ENCODE measurements around the gene ACTN1. TPM values are rescaled to one million over a fixed set of nuclear protein-coding genes. Genes with fewer than 3 reads are reported as not detected.

Gene ACTN1
- polyA plus RNA-seq, 3 donors = 41.4 to 75.0 (median 69.4) TPM

- peaks cover 63% of the 10 kb centered on the region for H4K20me1 ChIP-seq (ENCODE audit: insufficient read depth, low read length)
Observed at GRCh38 chr14:68976160-68977067, 2.7 kb downstream of the ACTN1 start.

More at GRCh38 chr14:68976160-68977067, 2.7 kb downstream of the ACTN1 start:
- Histone ChIP-seq H3K79me2 (ENCODE audit: insufficient read depth, low read length) (peaks cover 76% of the 10 kb centered on the region), H3K27ac (ENCODE audit: low read depth in 1 of 2, low read length in 2 of 2) (peak overlapping the region; percentile 35 to 85), H3K4me2 (replicated peaks; ENCODE audit: extremely low read depth, low read length, poor library complexity, severe bottlenecking) (peak overlapping the region; percentile 98), H3K9me3 (replicated peaks in 1 of 2; ENCODE audit: control insufficient read depth in 1 of 2, insufficient read depth in 1 of 2, low read length in 2 of 2) (peaks cover 9 to 12% of the 10 kb centered on the region in 2 donors), H3K4me3 (replicated peaks in 1 of 3; ENCODE audit: low read depth in 2 of 3, low read length in 3 of 3) (peak overlapping the region in 1 of 3 experiments; percentile 96), H3K27me3 (ENCODE audit: control insufficient read depth in 2 of 2, insufficient read depth in 2 of 2, low read length in 2 of 2) (no peaks in the 10 kb centered on the region), H3K36me3 (replicated peaks in 1 of 2; ENCODE audit: control insufficient read depth in 1 of 2, insufficient read depth in 2 of 2, low read length in 2 of 2) (peaks cover 21 to 35% of the 10 kb centered on the region in 2 donors), H2AFZ (ENCODE audit: insufficient read depth, low read depth, low read length, poor library complexity, severe bottlenecking) (no peak overlapping the region), H3K9ac (ENCODE audit: insufficient read depth, low read length, poor library complexity, severe bottlenecking) (no peak overlapping the region), H3K4me1 (ENCODE audit: control insufficient read depth in 1 of 2, insufficient read depth in 2 of 2, low read length in 2 of 2) (peaks cover 22 to 34% of the 10 kb centered on the region in 2 donors)
- intact Hi-C loops (cut with micrococcal nuclease) = loop anchor here (2.0 to 5.0 kb wide), 2 partner anchors 64 to 116 kb away; no protein-coding TSS in a partner anchor
- no peak for TF ChIP-seq CTCF (IDR thresholded peaks at IDR 0.05)
- H3K27ac Mint-ChIP-seq = peak overlapping the region; percentile 40 to 87 (median 77)
- H3K4me1 Mint-ChIP-seq = peaks cover 44% of the 10 kb centered on the region
- 52% methylated on average over 10 of the region's 13 CpGs for WGBS (ENCODE audit: insufficient coverage)
- peaks cover 10 to 13% (median 12%) of the 10 kb centered on the region in 7 donors for H3K9me3 Mint-ChIP-seq
- DNase-seq = peak in 2 of 3 donors; percentile 39 to 47
- H3K4me3 Mint-ChIP-seq = peak overlapping the region; percentile 92 to 96
- peaks cover 0 to 7% (median 4%) of the 10 kb centered on the region in 3 donors for H3K27me3 Mint-ChIP-seq (ENCODE audit: low read depth in 3 of 3)
- H3K36me3 Mint-ChIP-seq = peaks cover 30 to 40% of the 10 kb centered on the region in 2 donors

Measured in CD14-positive monocyte (primary cell).